ENCODE data around the gene TMEM220.

The TMEM220 gene

DNA sequence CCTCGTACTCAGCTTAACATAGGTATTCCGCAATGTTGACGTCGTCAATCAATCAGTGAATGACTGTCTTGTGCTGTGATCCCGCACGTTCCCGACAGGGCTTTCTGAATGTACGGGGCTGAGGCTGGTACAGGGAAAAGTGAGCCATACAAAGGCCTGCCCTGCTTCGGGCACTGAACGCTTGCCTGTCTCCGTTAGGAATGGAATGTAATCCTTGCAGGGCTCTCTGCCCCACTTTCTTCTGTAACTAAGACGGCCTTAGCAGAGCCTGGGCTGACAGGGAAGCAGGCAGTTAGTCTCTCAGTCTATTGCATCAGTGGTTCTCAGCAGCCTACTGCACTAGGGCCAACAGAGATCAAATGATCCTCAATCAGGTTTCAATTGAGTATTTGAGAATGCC is 56.5 kb downstream of the TMEM220 start:
- ChIA-PET CTCF (interaction anchor here (1.5 to 3.9 kb wide), 3 partner anchors 11 to 28 kb away, joined by 3 to 15 read pairs (median 13); no protein-coding TSS in a partner anchor), POLR2A (no interaction called here)
- DNase-seq (ENCODE audit: extremely low spot score): no peak
- TF ChIP-seq, protein P1, sequence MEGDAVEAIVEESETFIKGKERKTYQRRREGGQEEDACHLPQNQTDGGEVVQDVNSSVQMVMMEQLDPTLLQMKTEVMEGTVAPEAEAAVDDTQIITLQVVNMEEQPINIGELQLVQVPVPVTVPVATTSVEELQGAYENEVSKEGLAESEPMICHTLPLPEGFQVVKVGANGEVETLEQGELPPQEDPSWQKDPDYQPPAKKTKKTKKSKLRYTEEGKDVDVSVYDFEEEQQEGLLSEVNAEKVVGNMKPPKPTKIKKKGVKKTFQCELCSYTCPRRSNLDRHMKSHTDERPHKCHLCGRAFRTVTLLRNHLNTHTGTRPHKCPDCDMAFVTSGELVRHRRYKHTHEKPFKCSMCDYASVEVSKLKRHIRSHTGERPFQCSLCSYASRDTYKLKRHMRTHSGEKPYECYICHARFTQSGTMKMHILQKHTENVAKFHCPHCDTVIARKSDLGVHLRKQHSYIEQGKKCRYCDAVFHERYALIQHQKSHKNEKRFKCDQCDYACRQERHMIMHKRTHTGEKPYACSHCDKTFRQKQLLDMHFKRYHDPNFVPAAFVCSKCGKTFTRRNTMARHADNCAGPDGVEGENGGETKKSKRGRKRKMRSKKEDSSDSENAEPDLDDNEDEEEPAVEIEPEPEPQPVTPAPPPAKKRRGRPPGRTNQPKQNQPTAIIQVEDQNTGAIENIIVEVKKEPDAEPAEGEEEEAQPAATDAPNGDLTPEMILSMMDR (IDR thresholded peaks at IDR 0.05; ENCODE audit: control extremely low read depth, extremely low read depth, low read depth, missing control alignments): no peak

DNA sequence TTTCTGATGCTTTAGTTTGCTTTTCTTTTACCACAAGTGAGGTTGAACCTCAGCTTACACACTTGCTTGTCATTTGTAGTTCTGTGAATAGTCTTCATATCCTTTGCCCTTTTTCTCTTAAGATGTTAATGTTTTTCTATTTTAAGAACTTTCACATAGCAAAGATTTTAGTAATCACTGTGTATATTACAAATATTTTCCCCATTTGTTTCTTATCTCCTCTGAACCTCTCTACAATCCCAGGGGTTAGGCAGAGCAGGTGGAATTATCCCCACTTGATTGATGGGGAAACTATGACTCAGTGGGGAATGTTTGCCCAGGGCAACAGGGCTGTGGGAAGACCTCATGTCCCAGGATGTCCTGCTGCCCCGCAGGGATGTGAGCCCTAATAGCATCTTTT is 61.0 kb downstream of the TMEM220 start:
- ChIA-PET CTCF (no interaction called here), POLR2A (no interaction called here)
- TF ChIP-seq, protein P1 (IDR thresholded peaks at IDR 0.05; ENCODE audit: control extremely low read depth, extremely low read depth, low read depth, missing control alignments): no peak
- no peak for DNase-seq (ENCODE audit: extremely low spot score)

DNA sequence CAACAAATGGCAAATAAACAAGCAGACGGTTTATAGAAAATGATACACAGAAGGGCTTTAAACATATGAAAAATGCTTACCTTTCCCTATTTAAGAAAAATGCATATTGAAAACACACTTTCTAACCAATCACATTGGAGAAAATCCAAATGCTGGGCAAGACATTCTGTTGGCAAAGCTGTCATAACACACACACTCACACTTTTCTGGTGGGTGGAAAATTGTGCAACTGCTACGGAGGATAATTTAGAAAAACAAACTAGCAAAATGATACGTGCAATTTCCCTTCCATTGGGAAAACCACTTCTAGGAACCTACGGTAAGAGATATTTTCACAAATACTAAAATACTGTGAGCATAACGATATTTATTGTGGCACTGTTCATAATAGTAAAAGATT is 62.9 kb downstream of the TMEM220 start:
- POLR2A ChIA-PET: no interaction called here
- CTCF ChIA-PET: interaction anchor here (1.0 to 2.9 kb wide), 2 partner anchors 17 to 20 kb away, joined by 3 to 14 read pairs; no protein-coding TSS in a partner anchor
- DNase-seq (ENCODE audit: extremely low spot score): no peak
- TF ChIP-seq, protein P1 (IDR thresholded peaks at IDR 0.05; ENCODE audit: control extremely low read depth, extremely low read depth, low read depth, missing control alignments): no peak

DNA sequence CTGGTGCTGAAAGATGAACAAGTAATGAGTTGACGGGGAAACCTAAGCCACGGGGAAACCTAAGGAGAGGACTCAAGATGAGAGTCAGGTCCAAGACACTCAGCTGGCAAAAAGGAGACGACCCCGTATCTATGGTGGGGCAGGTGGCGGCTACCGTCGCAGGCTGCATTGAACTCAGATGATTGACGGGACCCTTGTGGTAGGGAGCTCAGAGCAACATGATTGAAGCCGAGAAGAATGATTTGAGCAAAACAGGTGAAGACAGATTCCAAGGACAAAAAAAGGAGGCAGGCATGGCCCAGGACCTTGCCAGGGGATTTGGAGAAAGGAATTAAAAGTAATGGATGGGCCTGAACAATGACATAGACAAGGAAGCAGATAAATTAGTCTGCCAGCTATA is 65.3 kb downstream of the TMEM220 start:
- TF ChIP-seq, protein P1 (IDR thresholded peaks at IDR 0.05; ENCODE audit: control extremely low read depth, extremely low read depth, low read depth, missing control alignments): no peak
- DNase-seq (ENCODE audit: extremely low spot score): no peak
- CTCF ChIA-PET: interaction anchor here (1.3 to 2.9 kb wide), 6 partner anchors 9 to 72 kb away, joined by 3 to 14 read pairs (median 4); no protein-coding TSS in a partner anchor
- POLR2A ChIA-PET: no interaction called here

All from GM10248 (cell line).